Measurements from ENCODE around the gene KIFC3. TPM values are rescaled to one million over a fixed set of nuclear protein-coding genes. Genes with fewer than 3 reads are reported as not detected.

The KIFC3 gene
- total RNA-seq, 3 donors from 2014 or later = 15.7 to 36.1 (median 35.1) TPM

DNA sequence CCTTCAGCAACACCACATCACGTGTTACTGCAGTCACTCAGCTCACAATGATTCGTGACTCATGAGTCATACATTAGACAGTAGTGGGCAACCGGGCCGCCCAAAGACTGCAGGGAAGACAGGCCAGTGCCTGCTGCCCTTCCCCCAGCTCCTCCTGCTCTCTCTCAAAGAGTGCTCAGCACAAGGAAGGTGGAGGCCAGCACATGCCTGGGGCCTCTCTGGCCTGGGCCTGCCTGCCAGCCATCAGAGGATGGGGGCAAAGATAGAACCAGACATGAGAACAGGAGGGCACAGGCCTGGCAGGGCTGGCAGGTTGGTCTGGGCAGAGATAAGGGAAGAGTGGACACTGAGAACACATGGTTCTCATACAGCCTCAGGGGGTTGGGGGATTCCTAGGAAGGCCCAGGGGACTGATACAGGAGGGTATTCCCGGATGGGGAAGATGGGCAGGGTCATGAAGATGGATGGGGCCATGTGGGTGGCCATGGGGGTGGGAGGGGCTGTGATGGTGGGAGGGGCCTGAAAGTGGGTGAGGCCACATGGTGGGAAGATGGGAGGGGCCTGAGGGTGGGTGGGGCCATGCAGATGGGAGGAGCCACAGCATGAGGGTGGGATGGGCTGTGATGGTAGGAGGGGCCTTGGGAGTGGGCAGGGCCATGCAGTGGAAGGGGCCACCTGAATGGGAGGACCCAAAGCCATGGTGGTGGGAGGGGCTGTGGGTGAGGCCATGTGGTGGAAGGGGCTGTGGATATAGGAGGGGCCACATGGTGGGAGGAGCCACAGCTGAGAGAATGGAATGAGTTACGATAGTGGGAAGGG is 37.7 kb downstream of the KIFC3 start:
- DNase-seq (ENCODE audit: low spot score in 2 of 2) = no peak
- no peak overlapping the region for H3K27ac ChIP-seq
- H3K4me1 ChIP-seq = no peaks in the 10 kb centered on the region
- no peak for TF ChIP-seq POLR2AphosphoS5 (IDR thresholded peaks at IDR 0.05)
- TF ChIP-seq POLR2A (IDR thresholded peaks at IDR 0.05) = no peak
- TF ChIP-seq, protein P1, sequence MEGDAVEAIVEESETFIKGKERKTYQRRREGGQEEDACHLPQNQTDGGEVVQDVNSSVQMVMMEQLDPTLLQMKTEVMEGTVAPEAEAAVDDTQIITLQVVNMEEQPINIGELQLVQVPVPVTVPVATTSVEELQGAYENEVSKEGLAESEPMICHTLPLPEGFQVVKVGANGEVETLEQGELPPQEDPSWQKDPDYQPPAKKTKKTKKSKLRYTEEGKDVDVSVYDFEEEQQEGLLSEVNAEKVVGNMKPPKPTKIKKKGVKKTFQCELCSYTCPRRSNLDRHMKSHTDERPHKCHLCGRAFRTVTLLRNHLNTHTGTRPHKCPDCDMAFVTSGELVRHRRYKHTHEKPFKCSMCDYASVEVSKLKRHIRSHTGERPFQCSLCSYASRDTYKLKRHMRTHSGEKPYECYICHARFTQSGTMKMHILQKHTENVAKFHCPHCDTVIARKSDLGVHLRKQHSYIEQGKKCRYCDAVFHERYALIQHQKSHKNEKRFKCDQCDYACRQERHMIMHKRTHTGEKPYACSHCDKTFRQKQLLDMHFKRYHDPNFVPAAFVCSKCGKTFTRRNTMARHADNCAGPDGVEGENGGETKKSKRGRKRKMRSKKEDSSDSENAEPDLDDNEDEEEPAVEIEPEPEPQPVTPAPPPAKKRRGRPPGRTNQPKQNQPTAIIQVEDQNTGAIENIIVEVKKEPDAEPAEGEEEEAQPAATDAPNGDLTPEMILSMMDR (IDR thresholded peaks at IDR 0.05) = no peak
- intact Hi-C loops (cut with DNase I; ENCODE audit: low total_unique reads) = no loop called here
- no peaks in the 10 kb centered on the region for H3K9me3 ChIP-seq
- H3K4me3 ChIP-seq = no peak overlapping the region
- H3K36me3 ChIP-seq = no peaks in the 10 kb centered on the region
- H3K27me3 ChIP-seq = no peaks in the 10 kb centered on the region

DNA sequence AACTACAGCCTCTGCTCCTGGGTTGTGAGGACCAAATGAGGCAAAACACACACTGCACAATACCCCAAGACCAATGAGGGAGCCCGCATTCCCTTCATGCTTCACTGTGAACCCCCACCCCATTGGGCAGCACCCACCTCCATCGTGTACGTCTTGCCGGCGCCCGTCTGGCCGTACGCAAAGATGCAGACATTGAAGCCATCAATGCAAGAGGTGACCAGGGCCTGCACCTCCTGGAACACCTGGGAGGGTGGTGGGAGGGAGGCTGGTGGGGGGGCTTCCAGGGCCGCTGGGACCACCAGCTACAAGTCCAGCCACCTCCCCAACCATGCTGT is 38.3 kb downstream of the KIFC3 start:
- intact Hi-C loops (cut with DNase I; ENCODE audit: low total_unique reads) = no loop called here
- Histone ChIP-seq H3K9me3 (no peaks in the 10 kb centered on the region), H3K4me1 (no peaks in the 10 kb centered on the region), H3K27me3 (no peaks in the 10 kb centered on the region), H3K36me3 (no peaks in the 10 kb centered on the region), H3K27ac (no peak overlapping the region), H3K4me3 (no peak overlapping the region)
- TF ChIP-seq POLR2AphosphoS5 (IDR thresholded peaks at IDR 0.05) (no peak), POLR2A (IDR thresholded peaks at IDR 0.05) (no peak)
- TF ChIP-seq, protein P1 (IDR thresholded peaks at IDR 0.05) = no peak
- DNase-seq (ENCODE audit: low spot score in 2 of 2) = no peak

DNA sequence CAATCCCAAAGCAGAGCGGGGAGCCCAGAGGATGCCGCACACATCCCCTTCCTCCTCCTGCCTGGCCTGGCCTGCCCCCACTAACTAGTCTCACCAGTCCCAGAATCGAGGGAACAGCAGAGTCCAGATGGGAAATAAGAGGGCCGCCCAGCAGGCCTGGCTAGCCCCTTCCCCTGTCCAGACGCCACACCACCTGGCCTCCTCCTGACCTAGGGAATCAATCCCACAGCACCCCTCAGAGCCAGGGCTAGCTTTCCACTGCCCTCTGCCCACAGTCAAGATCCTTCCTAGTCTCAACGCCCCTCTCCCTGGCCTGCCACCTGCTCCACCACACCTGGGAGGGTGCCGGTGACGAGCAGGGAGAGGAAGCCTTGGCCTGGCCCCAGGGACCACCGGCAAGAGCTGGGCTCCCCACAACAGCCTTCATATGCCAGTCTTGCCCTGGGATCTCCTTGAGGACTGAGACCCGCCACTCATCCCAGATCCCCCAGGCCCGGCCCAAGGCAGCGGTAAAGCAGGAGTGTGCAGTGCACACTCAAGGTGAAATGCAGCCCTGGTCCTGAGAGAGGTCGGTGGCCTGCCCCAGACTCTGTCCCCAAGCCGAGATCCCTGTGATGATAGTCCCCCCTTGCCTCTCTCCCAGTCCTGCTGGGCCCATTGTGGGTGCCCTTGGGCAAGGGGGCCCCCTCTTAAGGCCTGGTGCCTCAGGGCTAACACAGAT is 38.8 kb downstream of the KIFC3 start:
- no peak overlapping the region for H3K27ac ChIP-seq
- no peaks in the 10 kb centered on the region for H3K4me1 ChIP-seq
- TF ChIP-seq POLR2AphosphoS5 (IDR thresholded peaks at IDR 0.05) (no peak), POLR2A (IDR thresholded peaks at IDR 0.05) (no peak)
- TF ChIP-seq, protein P1 (IDR thresholded peaks at IDR 0.05) = no peak
- DNase-seq (ENCODE audit: low spot score in 2 of 2) = no peak
- intact Hi-C loops (cut with DNase I; ENCODE audit: low total_unique reads) = no loop called here
- no peaks in the 10 kb centered on the region for H3K36me3 ChIP-seq
- no peaks in the 10 kb centered on the region for H3K27me3 ChIP-seq
- H3K9me3 ChIP-seq = no peaks in the 10 kb centered on the region
- no peak overlapping the region for H3K4me3 ChIP-seq

DNA sequence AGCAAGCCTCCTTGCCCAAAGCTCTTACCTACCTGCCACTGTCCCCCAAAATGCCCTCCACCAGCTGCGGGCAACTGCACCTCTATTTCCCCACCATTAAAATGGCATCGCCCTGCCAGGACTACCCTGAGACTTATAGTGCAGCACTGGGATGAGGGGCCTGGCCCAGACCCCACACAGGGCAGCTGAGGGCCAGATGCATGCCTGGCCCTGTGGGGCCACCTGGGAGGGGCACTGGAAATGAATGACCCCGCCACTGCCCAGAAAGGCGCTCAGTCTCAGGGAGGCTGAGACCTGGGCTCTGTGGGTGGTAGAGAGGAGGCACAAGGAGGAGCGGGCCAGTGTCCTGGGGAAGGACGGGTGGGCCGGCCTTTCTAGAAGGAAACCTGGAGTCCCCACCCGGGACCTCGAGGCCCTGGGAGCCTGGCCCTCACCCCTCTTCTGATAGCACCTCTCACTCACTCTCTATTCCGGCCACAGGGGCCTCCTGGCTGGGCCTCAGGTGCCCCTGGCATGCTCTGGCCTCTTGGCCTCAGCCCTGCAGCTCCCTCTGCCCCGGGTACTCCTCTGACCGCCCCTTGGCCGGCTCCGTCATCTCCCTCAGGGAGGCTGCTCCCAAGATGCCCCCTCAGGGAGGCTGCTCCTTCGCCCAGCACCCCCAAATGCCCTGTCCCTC is 39.8 kb downstream of the KIFC3 start:
- Histone ChIP-seq H3K36me3 (no peaks in the 10 kb centered on the region), H3K4me1 (no peaks in the 10 kb centered on the region), H3K27me3 (no peaks in the 10 kb centered on the region), H3K4me3 (no peak overlapping the region), H3K9me3 (no peaks in the 10 kb centered on the region), H3K27ac (no peak overlapping the region)
- TF ChIP-seq POLR2AphosphoS5 (IDR thresholded peaks at IDR 0.05) = no peak
- TF ChIP-seq, protein P1 (IDR thresholded peaks at IDR 0.05) = no peak
- no peak for TF ChIP-seq POLR2A (IDR thresholded peaks at IDR 0.05)
- intact Hi-C loops (cut with DNase I; ENCODE audit: low total_unique reads) = no loop called here
- DNase-seq (ENCODE audit: low spot score in 2 of 2) = no peak

GRCh38 chr16:57761957-57762356 is 40.3 kb downstream of the KIFC3 start:
- DNase-seq (ENCODE audit: low spot score in 2 of 2) = no peak
- H3K9me3 ChIP-seq = no peaks in the 10 kb centered on the region
- TF ChIP-seq POLR2AphosphoS5 (IDR thresholded peaks at IDR 0.05) (no peak), POLR2A (IDR thresholded peaks at IDR 0.05) (no peak)
- TF ChIP-seq, protein P1 (IDR thresholded peaks at IDR 0.05) = no peak
- H3K27me3 ChIP-seq = no peaks in the 10 kb centered on the region
- intact Hi-C loops (cut with DNase I; ENCODE audit: low total_unique reads) = no loop called here
- H3K36me3 ChIP-seq = no peaks in the 10 kb centered on the region
- H3K27ac ChIP-seq = no peak overlapping the region
- H3K4me1 ChIP-seq = no peaks in the 10 kb centered on the region
- H3K4me3 ChIP-seq = no peak overlapping the region

Data from breast epithelium (tissue), 4 donors.